ENCODE results near the gene SFT2D1. TPM values are rescaled to one million over a fixed set of nuclear protein-coding genes. Genes with fewer than 3 reads are reported as not detected.
A peak's percentile ranks its signal among the peaks of the same experiment; 100 is the strongest.

The SFT2D1 gene
- total RNA-seq, 1 experiment from 2014 or later, result 82.4 TPM

DNA sequence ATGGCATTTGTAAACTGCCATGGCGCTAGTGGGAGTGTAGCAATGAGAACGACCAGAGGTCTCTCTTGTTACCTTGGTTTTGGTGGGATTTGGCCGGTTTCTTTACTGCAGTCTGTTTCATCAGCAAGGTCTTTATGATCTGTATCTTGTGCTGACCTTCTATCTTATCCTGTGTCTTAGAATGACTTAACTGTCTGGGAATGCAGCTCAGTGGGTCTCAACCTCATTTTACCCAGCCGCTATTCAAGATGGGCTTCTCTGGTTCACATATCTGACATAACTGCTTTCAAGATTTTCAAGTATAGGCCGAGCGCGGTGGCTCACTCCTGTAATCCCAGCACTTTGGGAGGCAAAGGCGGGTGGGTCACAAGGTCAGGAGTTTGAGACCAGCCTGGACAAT, 1.9 kb upstream of the SFT2D1 start:
- no peak overlapping the region for H3K4me3 Mint-ChIP-seq (ENCODE audit: low read depth, unreplicated experiment)
- intact Hi-C loops (cut with micrococcal nuclease; ENCODE audit: unreplicated experiment), result loop anchor here (5.0 kb wide), 1 partner anchor 38 kb away; the partner anchor contains the start of gene MPC1
- CTCF ChIA-PET, result no interaction called here

DNA sequence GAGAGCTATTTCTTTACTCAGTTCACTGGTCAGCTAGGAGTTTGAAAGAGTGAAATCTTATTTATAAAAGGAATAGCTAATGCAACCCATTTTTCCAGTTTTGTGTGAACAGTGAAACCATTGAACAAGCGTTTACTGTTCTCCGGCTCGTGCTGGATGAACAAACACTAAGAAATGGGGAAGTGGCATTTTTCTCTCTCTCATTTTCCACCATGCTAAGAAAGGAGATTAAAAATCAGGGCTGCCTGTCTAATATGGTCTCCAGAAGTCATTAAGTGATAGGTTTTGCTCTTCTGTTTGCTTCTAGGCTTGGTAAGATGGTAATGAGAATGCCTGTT, 774 bp upstream of the SFT2D1 start:
- Mint-ChIP-seq H3K27me3 (ENCODE audit: unreplicated experiment) (peaks cover 12% of the 10 kb centered on the region), H3K4me1 (ENCODE audit: low read depth, unreplicated experiment) (peaks cover 8% of the 10 kb centered on the region), H3K9me3 (ENCODE audit: low read depth, unreplicated experiment) (peaks cover 2% of the 10 kb centered on the region), H3K4me3 (ENCODE audit: low read depth, unreplicated experiment) (peak overlapping the region; percentile 85), H3K27ac (ENCODE audit: unreplicated experiment) (peak overlapping the region; percentile 65), H3K36me3 (ENCODE audit: insufficient read depth, unreplicated experiment) (peaks cover 25% of the 10 kb centered on the region)
- BruUV-seq (replicated peaks), result no TSS peak
- DNase-seq, result no peak
- intact Hi-C loops (cut with micrococcal nuclease; ENCODE audit: unreplicated experiment), result loop anchor here (5.0 kb wide), 1 partner anchor 39 kb away; the partner anchor contains the start of gene MPC1
- CTCF ChIA-PET, result interaction anchor here (1.2 kb wide), 1 partner anchor 57 kb away, joined by 3 read pairs; no protein-coding TSS in a partner anchor
- no peak for TF ChIP-seq CTCF (IDR thresholded peaks at IDR 0.05; ENCODE audit: unreplicated experiment)

More for the DNA sequence above, 1.9 kb upstream of the SFT2D1 start:
- H3K4me1 Mint-ChIP-seq (ENCODE audit: low read depth, unreplicated experiment), result peaks cover 8% of the 10 kb centered on the region
- H3K36me3 Mint-ChIP-seq (ENCODE audit: insufficient read depth, unreplicated experiment), result peaks cover 25% of the 10 kb centered on the region
- H3K27ac Mint-ChIP-seq (ENCODE audit: unreplicated experiment), result no peak overlapping the region
- no peak for TF ChIP-seq CTCF (IDR thresholded peaks at IDR 0.05; ENCODE audit: unreplicated experiment)
- H3K9me3 Mint-ChIP-seq (ENCODE audit: low read depth, unreplicated experiment), result peaks cover 2% of the 10 kb centered on the region
- no peak for DNase-seq
- BruUV-seq (replicated peaks), result no TSS peak
- H3K27me3 Mint-ChIP-seq (ENCODE audit: unreplicated experiment), result peaks cover 13% of the 10 kb centered on the region

DNA sequence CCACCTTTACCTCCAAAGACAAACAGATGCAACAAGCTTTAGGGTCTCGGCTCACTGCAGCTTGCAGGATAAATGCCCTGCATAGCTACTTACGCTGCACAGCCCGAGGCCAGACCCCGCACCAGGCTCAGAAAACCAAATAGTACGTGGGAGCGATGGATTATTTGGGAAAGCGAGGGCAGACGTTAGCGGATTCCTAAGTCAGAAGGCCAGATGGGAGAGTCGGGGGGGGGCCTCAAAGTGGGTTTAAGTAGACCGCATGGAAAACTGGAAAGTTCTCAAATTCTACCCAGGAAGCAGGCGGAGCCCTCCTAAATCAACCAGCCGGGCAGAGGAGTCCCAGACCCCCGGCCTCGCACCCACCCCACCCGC, 382 bp downstream of the SFT2D1 start:
- H3K4me3 Mint-ChIP-seq (ENCODE audit: low read depth, unreplicated experiment), result peak overlapping the region; percentile 85
- H3K27me3 Mint-ChIP-seq (ENCODE audit: unreplicated experiment), result peaks cover under 1% of the 10 kb centered on the region
- peak overlapping the region; percentile 65 for H3K27ac Mint-ChIP-seq (ENCODE audit: unreplicated experiment)
- no peak for TF ChIP-seq CTCF (IDR thresholded peaks at IDR 0.05; ENCODE audit: unreplicated experiment)
- no peaks in the 10 kb centered on the region for H3K9me3 Mint-ChIP-seq (ENCODE audit: low read depth, unreplicated experiment)
- no peak for DNase-seq
- intact Hi-C loops (cut with micrococcal nuclease; ENCODE audit: unreplicated experiment), result loop anchor here (5.0 kb wide), 1 partner anchor 40 kb away; the partner anchor contains the start of gene MPC1
- H3K36me3 Mint-ChIP-seq (ENCODE audit: insufficient read depth, unreplicated experiment), result peaks cover 25% of the 10 kb centered on the region
- H3K4me1 Mint-ChIP-seq (ENCODE audit: low read depth, unreplicated experiment), result peaks cover 8% of the 10 kb centered on the region
- no TSS peak for BruUV-seq (replicated peaks)
- CTCF ChIA-PET, result no interaction called here

- H3K27me3 Mint-ChIP-seq (ENCODE audit: unreplicated experiment), result no peaks in the 10 kb centered on the region
Observed at GRCh38 chr6:166341464-166341863, 881 bp downstream of the SFT2D1 start.

More at GRCh38 chr6:166341464-166341863, 881 bp downstream of the SFT2D1 start:
- BruUV-seq (replicated peaks), result TSS peak; percentile 75
- H3K27ac Mint-ChIP-seq (ENCODE audit: unreplicated experiment), result peak overlapping the region; percentile 65
- peaks cover 28% of the 10 kb centered on the region for H3K36me3 Mint-ChIP-seq (ENCODE audit: insufficient read depth, unreplicated experiment)
- no peak for TF ChIP-seq CTCF (IDR thresholded peaks at IDR 0.05; ENCODE audit: unreplicated experiment)
- intact Hi-C loops (cut with micrococcal nuclease; ENCODE audit: unreplicated experiment), result loop anchor here (5.0 kb wide), 1 partner anchor 41 kb away; the partner anchor contains the start of gene MPC1
- H3K9me3 Mint-ChIP-seq (ENCODE audit: low read depth, unreplicated experiment), result no peaks in the 10 kb centered on the region
- H3K4me3 Mint-ChIP-seq (ENCODE audit: low read depth, unreplicated experiment), result peak overlapping the region; percentile 85
- H3K4me1 Mint-ChIP-seq (ENCODE audit: low read depth, unreplicated experiment), result peaks cover 8% of the 10 kb centered on the region
- no peak for DNase-seq
- CTCF ChIA-PET, result no interaction called here

Data from Calu3 (cell line).